KMS-11 (cell line): Measurements from ENCODE around the gene CFB.

Experiments used
- H2AFZ ChIP-seq: fragments of 200-600 bp; sonication (generic); 2 replicates; pipeline ENCODE4 v1.6.1; 2016; ENCODE audit warnings: antibody characterized with exemption, mixed run types, low read depth
- H3K27ac ChIP-seq: fragments of 200-600 bp; sonication (generic); 2 replicates; pipeline ENCODE4 v1.6.1; 2016; ENCODE audit warnings: mild to moderate bottlenecking, mixed run types
- H3K27me3 ChIP-seq: fragments of 200-600 bp; sonication (generic); 2 replicates; pipeline ENCODE4 v1.6.1; 2017; ENCODE audit warnings: mild to moderate bottlenecking, low read depth, mixed run types, moderate library complexity; ENCODE audit not compliant: insufficient read depth
- H3K36me3 ChIP-seq: fragments of 200-600 bp; sonication (generic); 2 replicates; pipeline ENCODE4 v1.6.1; 2017; ENCODE audit warnings: mild to moderate bottlenecking, mixed run types; ENCODE audit not compliant: insufficient read depth
- H3K4me1 ChIP-seq: fragments of 200-600 bp; sonication (generic); 2 replicates; pipeline ENCODE4 v1.6.1; 2016; ENCODE audit warnings: mild to moderate bottlenecking, low read depth, mixed run types; ENCODE audit not compliant: poor library complexity, severe bottlenecking
- H3K4me2 ChIP-seq: fragments of 200-600 bp; sonication (generic); 2 replicates; pipeline ENCODE4 v1.7.0; 2016; ENCODE audit warnings: mild to moderate bottlenecking, mixed run types
- H3K4me3 ChIP-seq: fragments of 200-600 bp; sonication (generic); IDR thresholded peaks from 2 replicates; pipeline ENCODE4 v1.6.1; 2017; ENCODE audit warnings: low read depth, low read length, mixed read lengths; ENCODE audit not compliant: insufficient read depth
- H3K79me2 ChIP-seq: fragments of 200-600 bp; sonication (generic); 2 replicates; pipeline ENCODE4 v1.6.1; 2016; ENCODE audit warnings: low read depth, mixed run types; ENCODE audit not compliant: insufficient read depth
- H3K9ac ChIP-seq: fragments of 200-600 bp; sonication (generic); 2 replicates; pipeline ENCODE4 v1.6.1; 2016; ENCODE audit warnings: mild to moderate bottlenecking, mixed run types
- H4K20me1 ChIP-seq: fragments of 200-600 bp; sonication (generic); 2 replicates; pipeline ENCODE4 v1.6.1; 2016; ENCODE audit warnings: mild to moderate bottlenecking, mixed run types; ENCODE audit not compliant: insufficient read depth
- TF ChIP-seq, protein P1 (sequence below): fragments of 200-600 bp; sonication (generic); conservative IDR thresholded peaks from 2 replicates; pipeline ENCODE4 v1.6.1; 2017; ENCODE audit warnings: low read depth, mild to moderate bottlenecking, antibody characterized with exemption, low read length, moderate library complexity, mixed read lengths

Gene CFB

DNA sequence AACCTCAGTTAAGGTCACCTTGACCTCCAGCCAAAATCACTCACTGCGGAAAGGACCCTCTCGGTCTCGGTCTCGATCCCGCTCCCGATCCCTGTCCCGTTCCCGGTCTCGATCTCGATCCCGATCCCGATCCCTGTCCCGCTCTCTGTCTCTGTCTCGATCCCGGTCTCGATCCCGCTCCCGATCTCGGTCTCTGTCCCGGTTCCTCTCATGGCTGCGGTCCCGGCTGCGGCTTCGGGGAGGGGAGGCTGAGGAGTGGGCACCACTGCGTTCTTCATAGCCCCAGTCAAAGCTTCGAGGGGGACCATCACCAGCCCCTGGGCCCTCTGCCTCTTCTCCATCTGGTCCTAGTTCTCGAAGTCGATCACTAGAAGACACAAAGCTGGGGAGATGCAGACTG, 8.6 kb downstream of the CFB start:
- Histone ChIP-seq H3K4me3 (no peak overlapping the region), H3K4me2 (no peak overlapping the region), H3K79me2 (peaks cover 18% of the 10 kb centered on the region), H2AFZ (no peak overlapping the region), H3K36me3 (0 out of 2 replicates have a peak, but pooled peaks cover 5% of the 10 kb centered on the region), H3K4me1 (peaks cover 9% of the 10 kb centered on the region), H4K20me1 (no peaks in the 10 kb centered on the region), H3K27ac (no peak overlapping the region), H3K9ac (no peak overlapping the region), H3K27me3 (no peaks in the 10 kb centered on the region)
- TF ChIP-seq, protein P1, sequence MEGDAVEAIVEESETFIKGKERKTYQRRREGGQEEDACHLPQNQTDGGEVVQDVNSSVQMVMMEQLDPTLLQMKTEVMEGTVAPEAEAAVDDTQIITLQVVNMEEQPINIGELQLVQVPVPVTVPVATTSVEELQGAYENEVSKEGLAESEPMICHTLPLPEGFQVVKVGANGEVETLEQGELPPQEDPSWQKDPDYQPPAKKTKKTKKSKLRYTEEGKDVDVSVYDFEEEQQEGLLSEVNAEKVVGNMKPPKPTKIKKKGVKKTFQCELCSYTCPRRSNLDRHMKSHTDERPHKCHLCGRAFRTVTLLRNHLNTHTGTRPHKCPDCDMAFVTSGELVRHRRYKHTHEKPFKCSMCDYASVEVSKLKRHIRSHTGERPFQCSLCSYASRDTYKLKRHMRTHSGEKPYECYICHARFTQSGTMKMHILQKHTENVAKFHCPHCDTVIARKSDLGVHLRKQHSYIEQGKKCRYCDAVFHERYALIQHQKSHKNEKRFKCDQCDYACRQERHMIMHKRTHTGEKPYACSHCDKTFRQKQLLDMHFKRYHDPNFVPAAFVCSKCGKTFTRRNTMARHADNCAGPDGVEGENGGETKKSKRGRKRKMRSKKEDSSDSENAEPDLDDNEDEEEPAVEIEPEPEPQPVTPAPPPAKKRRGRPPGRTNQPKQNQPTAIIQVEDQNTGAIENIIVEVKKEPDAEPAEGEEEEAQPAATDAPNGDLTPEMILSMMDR = no peak

DNA sequence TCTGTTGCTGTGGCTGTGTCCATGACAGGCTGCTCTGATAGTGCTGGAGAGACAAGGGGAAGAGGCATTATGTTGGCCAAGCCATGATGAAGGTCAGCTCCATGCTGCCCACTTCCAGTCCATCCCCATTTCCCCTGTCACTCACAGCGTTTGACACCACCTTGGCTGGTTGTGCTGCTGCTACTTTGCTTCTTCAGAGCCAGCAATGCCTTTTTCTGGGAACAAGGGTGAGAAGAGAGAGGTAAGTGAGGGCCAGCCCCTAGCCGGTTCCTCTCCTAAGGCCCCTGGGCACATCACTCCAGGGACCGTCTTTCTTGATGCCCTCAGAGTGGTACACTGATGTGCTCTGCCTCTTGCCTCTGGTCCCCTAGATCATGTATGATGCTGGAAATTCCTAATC, 10.9 kb downstream of the CFB start:
- Histone ChIP-seq H2AFZ (no peak overlapping the region), H3K4me3 (no peak overlapping the region), H3K9ac (no peak overlapping the region), H3K27ac (no peak overlapping the region), H3K36me3 (peaks cover 8% of the 10 kb centered on the region; the same call in 1 of the 2 replicates), H3K27me3 (no peaks in the 10 kb centered on the region), H3K79me2 (peaks cover 18% of the 10 kb centered on the region), H3K4me2 (no peak overlapping the region), H3K4me1 (peaks cover 9% of the 10 kb centered on the region), H4K20me1 (no peaks in the 10 kb centered on the region)
- TF ChIP-seq, protein P1 = no peak

DNA sequence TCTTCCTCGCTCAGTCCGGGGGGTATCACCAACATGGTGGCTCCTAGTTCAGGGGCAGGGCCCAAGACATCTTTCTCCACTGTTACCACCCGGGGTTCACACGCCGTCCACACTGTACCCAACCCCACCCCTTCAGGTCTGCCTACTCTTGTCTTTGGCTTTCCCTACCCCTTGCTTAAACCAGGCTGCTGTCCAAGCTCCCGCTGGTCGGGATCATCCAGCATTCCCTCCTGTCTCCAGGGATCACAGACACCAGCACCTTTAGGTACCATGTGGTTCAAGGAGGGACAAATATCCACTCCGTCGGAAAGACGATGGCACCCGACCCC, 12.5 kb downstream of the CFB start:
- TF ChIP-seq, protein P1 = no peak
- H3K79me2 ChIP-seq = peaks cover 18% of the 10 kb centered on the region
- peak overlapping the region; percentile 54 for H3K9ac ChIP-seq
- peak overlapping the region; percentile 76 for H3K4me3 ChIP-seq
- H3K4me1 ChIP-seq = peaks cover 9% of the 10 kb centered on the region
- no peaks in the 10 kb centered on the region for H3K27me3 ChIP-seq
- H3K4me2 ChIP-seq = peak overlapping the region; percentile 70
- peaks cover 13% of the 10 kb centered on the region; the same call in 1 of the 2 replicates for H3K36me3 ChIP-seq
- no peaks in the 10 kb centered on the region for H4K20me1 ChIP-seq
- H2AFZ ChIP-seq = peak overlapping the region; percentile 36
- no peak overlapping the region; the same call in 1 of the 2 replicates for H3K27ac ChIP-seq

- no peak within 1 kb of the TSS; the same call in 1 of the 2 replicates for H3K27ac ChIP-seq
- peaks cover 13% of the 10 kb centered on the region; the same call in 1 of the 2 replicates for H3K36me3 ChIP-seq
- H3K4me2 ChIP-seq = peak within 1 kb of the TSS; percentile 71
- peaks cover 9% of the 10 kb centered on the region for H3K4me1 ChIP-seq
- TF ChIP-seq, protein P1 = no peak
- H3K27me3 ChIP-seq = no peaks in the 10 kb centered on the region
- H3K79me2 ChIP-seq = peaks cover 18% of the 10 kb centered on the region
- H2AFZ ChIP-seq = peak within 1 kb of the TSS; percentile 36
- peak within 1 kb of the TSS; percentile 76 for H3K4me3 ChIP-seq
- peak within 1 kb of the TSS; percentile 54 for H3K9ac ChIP-seq
- no peaks in the 10 kb centered on the region for H4K20me1 ChIP-seq
Observed at GRCh38 chr6:31958741-31959739, 13.1 kb downstream of the CFB start, which contains the start of the genes NELFE and SKIC2. NELFE (minus strand) TSS chr6:31958971; CDS start chr6:31958446, 525 bp downstream. SKIC2 (plus strand) TSS chr6:31959175; CDS start chr6:31959193, 18 bp downstream.
